ENCODE results near the gene NTM.

Gene NTM

GRCh38 chr11:132177106-132177505 is 806.7 kb downstream of the NTM start:
- no peak overlapping the region for H3K18ac ChIP-seq (ENCODE audit: low read length)
- H2AK5ac ChIP-seq (ENCODE audit: low read depth, low read length): no peak overlapping the region
- no peak overlapping the region for H2BK5ac ChIP-seq (ENCODE audit: low read length)
- no peaks in the 10 kb centered on the region for H3K79me1 ChIP-seq (ENCODE audit: low read depth, low read length)
- H3K23ac ChIP-seq (ENCODE audit: low read depth, low read length, poor library complexity): no peak overlapping the region
- H2BK120ac ChIP-seq (ENCODE audit: low read depth, low read length): no peak overlapping the region
- H3K36me3 ChIP-seq (replicated peaks in 1 of 2; ENCODE audit: control insufficient read depth in 2 of 2, insufficient read depth in 2 of 2, low read length in 2 of 2): no peaks in the 10 kb centered on the region
- no peak overlapping the region for H3K4ac ChIP-seq (ENCODE audit: low read length)
- no peaks in the 10 kb centered on the region for H3K27me3 ChIP-seq (ENCODE audit: control insufficient read depth in 3 of 3, insufficient read depth in 3 of 3, low read depth in 1 of 3, low read length in 3 of 3)
- no peaks in the 10 kb centered on the region for H3K4me1 ChIP-seq (ENCODE audit: control insufficient read depth in 2 of 2, insufficient read depth in 1 of 2, low read depth in 1 of 2, low read length in 2 of 2)
- peak; percentile 56 for DNase-seq (ENCODE audit: low spot score)
- H2BK15ac ChIP-seq (ENCODE audit: low read length): no peak overlapping the region
- no peak overlapping the region for H3K14ac ChIP-seq (ENCODE audit: low read length)
- no peak overlapping the region for H3K4me2 ChIP-seq (ENCODE audit: insufficient read depth, low read length, poor library complexity, severe bottlenecking)
- H4K91ac ChIP-seq (ENCODE audit: low read depth, low read length, poor library complexity): no peak overlapping the region
- H4K8ac ChIP-seq (ENCODE audit: low read depth, low read length): no peak overlapping the region
- H3K4me3 ChIP-seq (ENCODE audit: low read length in 2 of 2): no peak overlapping the region
- no peak overlapping the region for H2AFZ ChIP-seq (ENCODE audit: low read length)
- H3K9me3 ChIP-seq (replicated peaks in 1 of 2; ENCODE audit: control insufficient read depth in 2 of 2, insufficient read depth in 1 of 2, low read depth in 1 of 2, low read length in 2 of 2): no peaks in the 10 kb centered on the region
- no peak overlapping the region for H2BK12ac ChIP-seq (ENCODE audit: low read length)
- H3K9ac ChIP-seq (ENCODE audit: low read depth, low read length, poor library complexity): no peak overlapping the region
- no CpG with 5 or more reads among the region's 1 CpG for WGBS, 2 donors (ENCODE audit: extremely low coverage in 2 of 2, insufficient read length in 2 of 2, insufficient replicate concordance in 1 of 2)
- H3K27ac ChIP-seq (replicated peaks; ENCODE audit: low read length): no peak overlapping the region

GRCh38 chr11:132184079-132184478 is 813.7 kb downstream of the NTM start:
- no peak overlapping the region for H2BK12ac ChIP-seq (ENCODE audit: low read length)
- H3K4me1 ChIP-seq (ENCODE audit: control insufficient read depth in 2 of 2, insufficient read depth in 1 of 2, low read depth in 1 of 2, low read length in 2 of 2): peaks cover 0 to 1% of the 10 kb centered on the region in 2 donors
- H2BK15ac ChIP-seq (ENCODE audit: low read length): no peak overlapping the region
- no peak overlapping the region for H3K9ac ChIP-seq (ENCODE audit: low read depth, low read length, poor library complexity)
- DNase-seq (ENCODE audit: low spot score): no peak
- no peak overlapping the region for H2BK120ac ChIP-seq (ENCODE audit: low read depth, low read length)
- no peaks in the 10 kb centered on the region for H3K27me3 ChIP-seq (ENCODE audit: control insufficient read depth in 3 of 3, insufficient read depth in 3 of 3, low read depth in 1 of 3, low read length in 3 of 3)
- no peak overlapping the region for H4K91ac ChIP-seq (ENCODE audit: low read depth, low read length, poor library complexity)
- no peak overlapping the region for H2AK5ac ChIP-seq (ENCODE audit: low read depth, low read length)
- no peaks in the 10 kb centered on the region for H3K79me1 ChIP-seq (ENCODE audit: low read depth, low read length)
- H3K23ac ChIP-seq (ENCODE audit: low read depth, low read length, poor library complexity): no peak overlapping the region
- no peak overlapping the region for H4K8ac ChIP-seq (ENCODE audit: low read depth, low read length)
- H3K27ac ChIP-seq (replicated peaks; ENCODE audit: low read length): no peak overlapping the region
- H3K9me3 ChIP-seq (replicated peaks in 1 of 2; ENCODE audit: control insufficient read depth in 2 of 2, insufficient read depth in 1 of 2, low read depth in 1 of 2, low read length in 2 of 2): no peaks in the 10 kb centered on the region
- no CpG with 5 or more reads among the region's 4 CpGs for WGBS, 2 donors (ENCODE audit: extremely low coverage in 2 of 2, insufficient read length in 2 of 2, insufficient replicate concordance in 1 of 2)
- no peaks in the 10 kb centered on the region for H3K36me3 ChIP-seq (replicated peaks in 1 of 2; ENCODE audit: control insufficient read depth in 2 of 2, insufficient read depth in 2 of 2, low read length in 2 of 2)
- H3K4ac ChIP-seq (ENCODE audit: low read length): no peak overlapping the region
- no peak overlapping the region for H3K14ac ChIP-seq (ENCODE audit: low read length)
- H3K4me2 ChIP-seq (ENCODE audit: insufficient read depth, low read length, poor library complexity, severe bottlenecking): no peak overlapping the region
- H2BK5ac ChIP-seq (ENCODE audit: low read length): no peak overlapping the region
- no peak overlapping the region for H2AFZ ChIP-seq (ENCODE audit: low read length)
- no peak overlapping the region for H3K4me3 ChIP-seq (ENCODE audit: low read length in 2 of 2)
- H3K18ac ChIP-seq (ENCODE audit: low read length): no peak overlapping the region

- H3K79me1 ChIP-seq (ENCODE audit: low read depth, low read length): no peaks in the 10 kb centered on the region
- no peak overlapping the region for H2BK120ac ChIP-seq (ENCODE audit: low read depth, low read length)
- H2AK5ac ChIP-seq (ENCODE audit: low read depth, low read length): no peak overlapping the region
- H3K9ac ChIP-seq (ENCODE audit: low read depth, low read length, poor library complexity): no peak overlapping the region
- H3K23ac ChIP-seq (ENCODE audit: low read depth, low read length, poor library complexity): peak overlapping the region; percentile 46
- no peak overlapping the region for H3K4me2 ChIP-seq (ENCODE audit: insufficient read depth, low read length, poor library complexity, severe bottlenecking)
- no peak overlapping the region for H3K4ac ChIP-seq (ENCODE audit: low read length)
- H3K36me3 ChIP-seq (replicated peaks in 1 of 2; ENCODE audit: control insufficient read depth in 2 of 2, insufficient read depth in 2 of 2, low read length in 2 of 2): no peaks in the 10 kb centered on the region
- H3K4me1 ChIP-seq (ENCODE audit: control insufficient read depth in 2 of 2, insufficient read depth in 1 of 2, low read depth in 1 of 2, low read length in 2 of 2): peaks cover 0 to 1% of the 10 kb centered on the region in 2 donors
- H4K91ac ChIP-seq (ENCODE audit: low read depth, low read length, poor library complexity): no peak overlapping the region
- no peaks in the 10 kb centered on the region for H3K27me3 ChIP-seq (ENCODE audit: control insufficient read depth in 3 of 3, insufficient read depth in 3 of 3, low read depth in 1 of 3, low read length in 3 of 3)
- no peak overlapping the region for H3K14ac ChIP-seq (ENCODE audit: low read length)
- H3K18ac ChIP-seq (ENCODE audit: low read length): no peak overlapping the region
- DNase-seq (ENCODE audit: low spot score): no peak
- no peak overlapping the region for H2BK12ac ChIP-seq (ENCODE audit: low read length)
- H3K27ac ChIP-seq (replicated peaks; ENCODE audit: low read length): no peak overlapping the region
- no CpG with 5 or more reads among the region's 12 CpGs for WGBS, 2 donors (ENCODE audit: extremely low coverage in 2 of 2, insufficient read length in 2 of 2, insufficient replicate concordance in 1 of 2)
- H4K8ac ChIP-seq (ENCODE audit: low read depth, low read length): no peak overlapping the region
- no peaks in the 10 kb centered on the region for H3K9me3 ChIP-seq (replicated peaks in 1 of 2; ENCODE audit: control insufficient read depth in 2 of 2, insufficient read depth in 1 of 2, low read depth in 1 of 2, low read length in 2 of 2)
- no peak overlapping the region for H2BK5ac ChIP-seq (ENCODE audit: low read length)
- H2BK15ac ChIP-seq (ENCODE audit: low read length): no peak overlapping the region
- no peak overlapping the region for H3K4me3 ChIP-seq (ENCODE audit: low read length in 2 of 2)
- no peak overlapping the region for H2AFZ ChIP-seq (ENCODE audit: low read length)
Measured at GRCh38 chr11:132185726-132186592, 815.5 kb downstream of the NTM start.

- no peak overlapping the region for H3K14ac ChIP-seq (ENCODE audit: low read length)
- H2BK12ac ChIP-seq (ENCODE audit: low read length): no peak overlapping the region
- no peak overlapping the region for H3K18ac ChIP-seq (ENCODE audit: low read length)
- H2BK15ac ChIP-seq (ENCODE audit: low read length): no peak overlapping the region
- no peak overlapping the region for H2BK120ac ChIP-seq (ENCODE audit: low read depth, low read length)
- H2BK5ac ChIP-seq (ENCODE audit: low read length): no peak overlapping the region
- no peak overlapping the region for H4K8ac ChIP-seq (ENCODE audit: low read depth, low read length)
- H3K9me3 ChIP-seq (replicated peaks in 1 of 2; ENCODE audit: control insufficient read depth in 2 of 2, insufficient read depth in 1 of 2, low read depth in 1 of 2, low read length in 2 of 2): no peaks in the 10 kb centered on the region
- no peak for DNase-seq (ENCODE audit: low spot score)
- H3K4ac ChIP-seq (ENCODE audit: low read length): no peak overlapping the region
- H3K27me3 ChIP-seq (ENCODE audit: control insufficient read depth in 3 of 3, insufficient read depth in 3 of 3, low read depth in 1 of 3, low read length in 3 of 3): no peaks in the 10 kb centered on the region
- H3K9ac ChIP-seq (ENCODE audit: low read depth, low read length, poor library complexity): no peak overlapping the region
- no CpG with 5 or more reads among the region's 6 CpGs for WGBS, 2 donors (ENCODE audit: extremely low coverage in 2 of 2, insufficient read length in 2 of 2, insufficient replicate concordance in 1 of 2)
- no peak overlapping the region for H3K23ac ChIP-seq (ENCODE audit: low read depth, low read length, poor library complexity)
- H3K4me1 ChIP-seq (ENCODE audit: control insufficient read depth in 2 of 2, insufficient read depth in 1 of 2, low read depth in 1 of 2, low read length in 2 of 2): peaks cover 0 to 1% of the 10 kb centered on the region in 2 donors
- H3K79me1 ChIP-seq (ENCODE audit: low read depth, low read length): no peaks in the 10 kb centered on the region
- no peak overlapping the region for H3K4me2 ChIP-seq (ENCODE audit: insufficient read depth, low read length, poor library complexity, severe bottlenecking)
- H2AFZ ChIP-seq (ENCODE audit: low read length): no peak overlapping the region
- no peak overlapping the region for H3K27ac ChIP-seq (replicated peaks; ENCODE audit: low read length)
- H3K4me3 ChIP-seq (ENCODE audit: low read length in 2 of 2): no peak overlapping the region
- H4K91ac ChIP-seq (ENCODE audit: low read depth, low read length, poor library complexity): no peak overlapping the region
- no peaks in the 10 kb centered on the region for H3K36me3 ChIP-seq (replicated peaks in 1 of 2; ENCODE audit: control insufficient read depth in 2 of 2, insufficient read depth in 2 of 2, low read length in 2 of 2)
- H2AK5ac ChIP-seq (ENCODE audit: low read depth, low read length): no peak overlapping the region
Measured at GRCh38 chr11:132186699-132187098, 816.3 kb downstream of the NTM start.

Data from neuronal stem cell (in vitro differentiated cells).